Mucosa of gallbladder (tissue), 1 donor: Measurements from ENCODE around the gene SIM2. TPM values are rescaled to one million over a fixed set of nuclear protein-coding genes. Genes with fewer than 3 reads are reported as not detected.
"Not testable (repeated sequence)": the region's sequence is repeated elsewhere in the genome, so short reads cannot be mapped to it uniquely, and the experiment has no call there.

Experiments
- DNase-seq: peaks from one replicate; pipeline ENCODE4 v3.0.0-alpha.2; 2020; ENCODE audit warnings: low spot score
- total RNA-seq: library from RNA; stranded (reverse); gene quantifications from one replicate; pipeline ENCODE4 v1.2.1, GENCODE V29; 2021
- donor health status: DM: no; HTN: no; CAD: no.

The SIM2 gene
- total RNA-seq = 0.14 TPM

GRCh38 chr21:36698981-36699545, at the start of gene SIM2:
Gene SIM2, plus strand, starts transcription at chr21:36699115. Its CDS starts 632 bp downstream, at chr21:36699747.
- DNase-seq = no peak

- no peak for DNase-seq
Measured at GRCh38 chr21:36654324-36654723, 44.6 kb upstream of the SIM2 start.

GRCh38 chr21:36654796-36655325, 44.1 kb upstream of the SIM2 start:
- no peak for DNase-seq

- no peak for DNase-seq
Measured at GRCh38 chr21:36656138-36656537, 42.8 kb upstream of the SIM2 start.

GRCh38 chr21:36657290-36657689, 41.6 kb upstream of the SIM2 start:
- DNase-seq = not testable (repeated sequence)

- DNase-seq = no peak
Measured at GRCh38 chr21:36657999-36658398, 40.9 kb upstream of the SIM2 start.

GRCh38 chr21:36658926-36659325, 40.0 kb upstream of the SIM2 start:
- no peak for DNase-seq

GRCh38 chr21:36661511-36662309, 37.2 kb upstream of the SIM2 start:
- DNase-seq = no peak

GRCh38 chr21:36663033-36663855, 35.7 kb upstream of the SIM2 start:
- DNase-seq = no peak

- DNase-seq = no peak
Measured at GRCh38 chr21:36664662-36664990, 34.3 kb upstream of the SIM2 start.

- DNase-seq = no peak
Measured at GRCh38 chr21:36665806-36666205, 33.1 kb upstream of the SIM2 start.

GRCh38 chr21:36668713-36669112, 30.2 kb upstream of the SIM2 start:
- DNase-seq = no peak

- DNase-seq = no peak
Measured at GRCh38 chr21:36671836-36672235, 27.1 kb upstream of the SIM2 start.

GRCh38 chr21:36672296-36672695, 26.6 kb upstream of the SIM2 start:
- not testable (repeated sequence) for DNase-seq

- no peak for DNase-seq
Measured at GRCh38 chr21:36672737-36673136, 26.2 kb upstream of the SIM2 start.

GRCh38 chr21:36676039-36676950, 22.6 kb upstream of the SIM2 start:
- DNase-seq = no peak

- DNase-seq = no peak
Measured at GRCh38 chr21:36677443-36677842, 21.5 kb upstream of the SIM2 start.

- no peak for DNase-seq
Measured at GRCh38 chr21:36678538-36678937, 20.4 kb upstream of the SIM2 start.

GRCh38 chr21:36681117-36681631, 17.7 kb upstream of the SIM2 start:
- DNase-seq = no peak

- DNase-seq = no peak
Measured at GRCh38 chr21:36684957-36685714, 13.8 kb upstream of the SIM2 start.
